Measurements from ENCODE around the gene TCERG1L.

TCERG1L gene

GRCh38 chr10:131207584-131208532 is 103.7 kb downstream of the TCERG1L start:
- no peak for DNase-seq (ENCODE audit: low spot score)

GRCh38 chr10:131207176-131207575 is 104.3 kb downstream of the TCERG1L start:
- DNase-seq (ENCODE audit: low spot score), result no peak

GRCh38 chr10:131206111-131206995 is 105.2 kb downstream of the TCERG1L start:
- DNase-seq (ENCODE audit: low spot score), result no peak

- DNase-seq (ENCODE audit: low spot score), result no peak
These were observed 106.0 kb downstream of the TCERG1L start for GRCh38 chr10:131205556-131205955.

- DNase-seq (ENCODE audit: low spot score), result no peak
These were observed 106.9 kb downstream of the TCERG1L start for GRCh38 chr10:131204406-131205152.

GRCh38 chr10:131203456-131204357 is 107.8 kb downstream of the TCERG1L start:
- no peak for DNase-seq (ENCODE audit: low spot score)

- DNase-seq (ENCODE audit: low spot score), result no peak
These were observed 108.5 kb downstream of the TCERG1L start for GRCh38 chr10:131202990-131203389.

GRCh38 chr10:131201741-131202515 is 109.6 kb downstream of the TCERG1L start:
- DNase-seq (ENCODE audit: low spot score), result no peak

- no peak for DNase-seq (ENCODE audit: low spot score)
These were observed 110.6 kb downstream of the TCERG1L start for GRCh38 chr10:131200856-131201470.

GRCh38 chr10:131199646-131200045 is 111.9 kb downstream of the TCERG1L start:
- no peak for DNase-seq (ENCODE audit: low spot score)

- no peak for DNase-seq (ENCODE audit: low spot score)
These were observed 112.7 kb downstream of the TCERG1L start for GRCh38 chr10:131198843-131199242.

GRCh38 chr10:131198401-131198800 is 113.1 kb downstream of the TCERG1L start:
- no peak for DNase-seq (ENCODE audit: low spot score)

- DNase-seq (ENCODE audit: low spot score), result no peak
These were observed 115.2 kb downstream of the TCERG1L start for GRCh38 chr10:131196176-131196885.

GRCh38 chr10:131195558-131196159 is 115.9 kb downstream of the TCERG1L start:
- DNase-seq (ENCODE audit: low spot score), result no peak

- DNase-seq (ENCODE audit: low spot score), result no peak
These were observed 116.4 kb downstream of the TCERG1L start for GRCh38 chr10:131195116-131195515.

GRCh38 chr10:131193923-131194322 is 117.6 kb downstream of the TCERG1L start:
- no peak for DNase-seq (ENCODE audit: low spot score)

- DNase-seq (ENCODE audit: low spot score), result no peak
These were observed 123.0 kb downstream of the TCERG1L start for GRCh38 chr10:131188494-131188893.

GRCh38 chr10:131187926-131188325 is 123.6 kb downstream of the TCERG1L start:
- no peak for DNase-seq (ENCODE audit: low spot score)

- no peak for DNase-seq (ENCODE audit: low spot score)
These were observed 124.2 kb downstream of the TCERG1L start for GRCh38 chr10:131187274-131187673.
